ENCODE results near the gene BACE1-AS.

GRCh38 chr11:117303101-117303500 is 12.0 kb downstream of the BACE1-AS start:
- no peak for TF ChIP-seq FOXP2 (optimal IDR thresholded peaks at IDR 0.05; ENCODE audit: borderline replicate concordance, extremely low read depth, extremely low read length, insufficient read depth)
- TF ChIP-seq TAF1 (IDR thresholded peaks at IDR 0.05; ENCODE audit: borderline replicate concordance, insufficient read depth, low read length), result no peak
- TF ChIP-seq POLR2AphosphoS5 (IDR thresholded peaks at IDR 0.05; ENCODE audit: low read depth, low read length), result 0 out of 2 replicates have a peak, but pooled peaks have one; percentile 10
- TF ChIP-seq REST (IDR thresholded peaks at IDR 0.05; ENCODE audit: insufficient read depth in 1 of 2, low read depth in 2 of 2, low read length in 2 of 2), result no peak
- no peak for TF ChIP-seq SIN3A (IDR thresholded peaks at IDR 0.05; ENCODE audit: borderline replicate concordance, insufficient read depth, low read length)

Data from PFSK-1 (cell line).